HG03025 (cell line): Measurements from ENCODE around the gene LHX4.
"Not testable (repeated sequence)": the region's sequence is repeated elsewhere in the genome, so short reads cannot be mapped to it uniquely, and the experiment has no call there.

Source experiments
- ATAC-seq: cut with Tn5 transposase; IDR thresholded peaks from one replicate; pipeline ENCODE4 v1.9.1; 2021; ENCODE audit warnings: mild to moderate bottlenecking, moderate library complexity; ENCODE audit not compliant: unreplicated experiment, low FRiP score

Gene LHX4

DNA sequence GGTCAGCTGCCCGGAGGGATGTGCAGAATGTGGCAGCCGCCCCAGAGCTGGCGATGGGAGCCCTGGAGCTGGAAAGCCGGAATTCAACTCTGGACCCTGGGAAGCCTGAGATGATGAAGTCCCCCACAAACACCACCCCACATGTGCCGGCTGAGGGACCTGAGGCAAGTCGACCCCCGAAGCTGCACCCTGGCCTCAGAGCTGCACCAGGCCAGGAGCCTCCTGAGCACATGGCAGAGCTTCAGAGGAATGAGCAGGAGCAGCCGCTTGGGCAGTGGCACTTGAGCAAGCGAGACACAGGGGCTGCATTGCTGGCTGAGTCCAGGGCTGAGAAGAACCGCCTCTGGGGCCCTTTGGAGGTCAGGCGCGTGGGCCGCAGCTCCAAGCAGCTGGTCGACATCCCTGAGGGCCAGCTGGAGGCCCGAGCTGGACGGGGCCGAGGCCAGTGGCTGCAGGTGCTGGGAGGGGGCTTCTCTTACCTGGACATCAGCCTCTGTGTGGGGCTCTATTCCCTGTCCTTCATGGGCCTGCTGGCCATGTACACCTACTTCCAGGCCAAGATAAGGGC lies 33.5 kb upstream of the LHX4 start:
- ATAC-seq, result no peak

- no peak for ATAC-seq
These were observed 32.8 kb upstream of the LHX4 start for GRCh38 chr1:180197231-180197630.

DNA sequence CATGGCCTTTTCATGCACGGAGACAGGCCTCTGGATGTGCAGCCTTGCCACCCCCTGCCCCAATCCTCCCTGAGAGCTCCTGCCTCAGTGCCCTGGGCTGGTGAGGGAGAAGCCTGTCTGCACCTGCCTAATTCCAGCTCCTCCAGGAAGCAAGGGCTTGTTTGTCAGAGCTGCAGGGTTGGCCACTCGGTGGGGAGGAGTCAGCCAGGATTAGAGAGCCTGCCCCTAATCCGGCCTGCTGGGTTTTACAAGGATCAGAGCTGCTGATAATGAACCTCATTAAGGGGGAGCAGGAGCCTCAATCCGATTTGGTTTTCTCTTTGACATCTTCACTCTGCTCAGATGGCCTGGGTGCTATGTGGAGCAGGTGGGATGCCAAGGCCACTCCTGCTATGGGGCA lies 31.9 kb upstream of the LHX4 start:
- ATAC-seq, result no peak

DNA sequence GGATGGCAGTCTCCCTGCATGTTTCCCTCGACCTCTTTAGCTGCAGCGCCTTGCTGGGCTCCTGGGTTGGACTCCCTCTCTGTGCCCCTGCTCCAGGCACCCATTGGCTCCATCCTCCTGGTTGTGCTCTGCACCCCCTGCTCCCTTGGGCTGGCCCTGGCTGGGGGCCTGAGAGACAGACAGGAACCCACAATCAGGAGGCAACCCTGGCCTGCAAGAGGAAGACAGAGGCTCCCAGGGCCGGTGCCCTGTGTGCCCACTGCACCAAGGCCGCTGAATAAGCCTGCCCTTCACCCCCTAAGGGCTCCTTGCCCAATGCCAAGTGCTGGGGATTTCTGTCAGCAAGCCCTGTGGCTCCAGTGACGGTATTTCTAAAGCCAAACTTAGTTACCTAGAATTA lies 31.5 kb upstream of the LHX4 start:
- ATAC-seq, result no peak

GRCh38 chr1:180199018-180199417 lies 31.0 kb upstream of the LHX4 start:
- ATAC-seq, result no peak

GRCh38 chr1:180201451-180202200 lies 28.4 kb upstream of the LHX4 start:
- ATAC-seq, result no peak

DNA sequence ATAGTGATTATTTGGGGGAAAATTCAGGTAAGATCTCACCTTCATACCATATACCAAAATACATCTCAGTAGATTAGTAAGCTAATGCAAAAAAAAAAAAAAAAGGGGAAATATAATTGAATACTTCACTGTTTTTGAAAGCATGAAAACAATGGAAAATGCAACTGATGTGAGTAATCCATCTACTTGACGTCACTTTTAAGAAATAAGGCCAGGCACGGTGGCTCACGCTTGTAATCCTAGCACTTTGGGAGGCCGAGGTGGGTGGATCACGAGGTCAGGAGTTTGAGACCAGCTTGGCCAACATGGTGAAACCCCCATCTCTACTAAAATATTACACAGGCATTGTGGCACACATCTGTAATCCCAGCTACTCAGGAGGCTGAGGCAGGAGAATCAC lies 27.5 kb upstream of the LHX4 start:
- not testable (repeated sequence) for ATAC-seq

GRCh38 chr1:180204231-180204630 lies 25.8 kb upstream of the LHX4 start:
- ATAC-seq, result no peak

DNA sequence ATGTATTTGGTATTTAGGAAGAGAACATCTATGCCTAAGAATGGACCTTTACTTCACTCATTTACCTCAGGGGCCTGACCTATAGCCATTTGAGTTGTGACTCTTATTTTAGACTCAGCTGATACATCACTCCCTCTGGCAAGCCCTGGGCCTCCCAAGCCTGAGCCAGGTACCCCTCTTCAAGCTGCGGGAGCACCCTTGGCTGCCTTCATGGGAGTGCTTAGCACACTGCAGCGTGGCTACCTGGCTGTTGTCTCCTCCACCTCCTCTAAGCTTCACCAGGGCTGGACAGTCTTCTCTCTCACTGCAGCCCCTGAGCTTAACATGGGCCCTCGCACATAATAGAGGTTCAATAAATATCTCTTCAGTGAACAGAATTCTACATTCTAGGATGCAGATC lies 23.5 kb upstream of the LHX4 start:
- no peak for ATAC-seq

- ATAC-seq, result no peak
These were observed 21.8 kb upstream of the LHX4 start for GRCh38 chr1:180208264-180208663.

DNA sequence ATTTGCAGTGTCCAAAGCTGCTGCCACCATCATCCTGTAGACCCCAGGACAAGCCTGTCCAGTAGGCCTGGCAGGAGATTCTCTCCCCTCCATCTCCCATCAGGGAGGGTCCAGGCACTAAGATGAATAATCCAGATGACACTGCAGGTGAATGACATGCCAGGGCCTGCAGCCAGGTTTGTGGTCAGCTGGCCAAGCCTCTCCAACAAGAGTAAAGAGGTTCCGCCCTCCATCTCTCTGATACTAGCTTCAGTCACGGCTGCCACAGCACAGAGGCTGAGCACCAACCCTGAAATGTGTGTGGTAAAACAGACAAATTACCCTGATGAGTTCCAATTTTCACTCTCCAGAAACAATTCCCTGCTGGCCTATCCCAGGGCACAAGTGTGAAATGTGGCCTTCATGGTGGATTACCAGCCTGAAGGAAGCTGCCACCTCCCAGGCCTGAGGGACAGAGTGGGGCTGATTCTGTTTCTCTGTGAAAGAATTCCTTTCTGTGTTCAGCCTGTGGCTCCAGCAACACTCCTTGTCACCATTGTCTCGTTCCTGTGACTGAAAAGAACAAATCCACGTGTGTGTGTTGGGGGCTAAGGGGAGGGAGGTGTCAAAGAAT lies 19.9 kb upstream of the LHX4 start:
- ATAC-seq, result no peak

DNA sequence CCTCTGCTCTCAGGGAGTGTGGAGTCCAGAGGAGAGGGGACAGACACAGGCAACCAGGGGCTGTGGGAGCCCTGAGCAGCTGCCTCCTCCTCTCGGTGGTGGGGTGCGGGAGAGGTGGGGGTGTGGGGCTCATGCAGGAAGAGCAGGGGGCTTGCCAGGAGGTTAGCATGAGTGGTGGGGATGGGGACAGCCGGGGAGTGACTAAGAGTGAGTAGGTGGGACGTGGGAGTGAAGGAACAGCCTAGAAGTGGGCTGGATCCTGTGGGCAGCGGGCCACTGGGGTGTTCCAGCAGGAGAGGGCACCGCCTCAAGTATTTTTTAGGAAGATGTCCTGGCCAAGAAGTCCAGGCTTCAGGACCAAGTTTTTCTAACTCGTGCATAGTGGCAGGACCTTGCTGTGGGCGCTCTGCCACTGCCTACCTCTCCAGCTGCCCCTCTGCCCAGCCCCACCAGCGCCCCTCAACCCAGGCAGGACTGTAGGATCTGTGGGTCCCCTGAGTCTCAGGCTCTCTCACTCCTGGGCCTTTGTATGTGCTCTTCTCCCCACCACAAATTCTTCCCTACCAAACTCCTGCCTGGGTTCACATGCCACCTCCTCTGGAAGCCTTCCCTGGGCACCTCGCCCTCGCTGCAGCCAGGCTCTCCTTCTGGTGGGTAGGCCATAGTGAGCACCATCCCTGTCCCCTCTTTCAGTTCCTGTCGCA lies 18.8 kb upstream of the LHX4 start:
- no peak for ATAC-seq

GRCh38 chr1:180211860-180212229 lies 18.2 kb upstream of the LHX4 start:
- no peak for ATAC-seq

DNA sequence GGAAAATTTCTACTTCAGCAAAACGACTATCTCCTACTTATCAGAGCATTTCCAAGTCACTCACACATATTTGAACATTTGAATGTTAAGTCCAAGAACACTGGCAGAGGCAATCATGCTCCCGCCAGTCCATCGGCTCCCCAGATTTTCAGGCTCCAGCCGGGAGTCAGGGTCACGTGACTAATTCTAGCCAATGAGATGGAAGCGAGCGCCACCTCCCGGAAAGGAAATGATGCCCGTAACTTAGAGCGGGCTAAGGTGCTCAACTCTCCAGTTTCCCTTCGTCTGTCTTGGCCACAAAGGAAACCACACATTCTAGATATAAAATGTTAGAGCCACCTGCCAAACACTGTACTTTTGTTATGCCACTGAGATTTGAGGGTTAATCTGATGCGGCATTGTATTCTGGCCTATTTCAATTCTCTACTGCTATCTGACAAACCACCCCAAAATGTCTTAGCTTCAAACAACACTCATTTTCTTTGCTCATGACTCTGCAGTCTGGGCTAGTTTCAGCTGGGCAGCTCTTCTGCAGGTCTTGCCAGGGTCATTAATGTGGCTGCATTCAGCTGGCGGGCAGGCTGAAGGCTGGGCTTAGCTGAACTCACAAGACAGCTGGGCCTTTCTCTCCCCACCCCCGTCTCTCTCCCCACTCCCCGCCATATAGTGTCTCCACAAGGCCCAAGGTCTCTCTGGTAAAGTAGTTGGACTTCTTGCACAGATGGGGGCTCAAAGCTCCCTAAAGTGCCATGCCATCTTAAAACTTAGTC lies 16.5 kb upstream of the LHX4 start:
- ATAC-seq, result no peak

DNA sequence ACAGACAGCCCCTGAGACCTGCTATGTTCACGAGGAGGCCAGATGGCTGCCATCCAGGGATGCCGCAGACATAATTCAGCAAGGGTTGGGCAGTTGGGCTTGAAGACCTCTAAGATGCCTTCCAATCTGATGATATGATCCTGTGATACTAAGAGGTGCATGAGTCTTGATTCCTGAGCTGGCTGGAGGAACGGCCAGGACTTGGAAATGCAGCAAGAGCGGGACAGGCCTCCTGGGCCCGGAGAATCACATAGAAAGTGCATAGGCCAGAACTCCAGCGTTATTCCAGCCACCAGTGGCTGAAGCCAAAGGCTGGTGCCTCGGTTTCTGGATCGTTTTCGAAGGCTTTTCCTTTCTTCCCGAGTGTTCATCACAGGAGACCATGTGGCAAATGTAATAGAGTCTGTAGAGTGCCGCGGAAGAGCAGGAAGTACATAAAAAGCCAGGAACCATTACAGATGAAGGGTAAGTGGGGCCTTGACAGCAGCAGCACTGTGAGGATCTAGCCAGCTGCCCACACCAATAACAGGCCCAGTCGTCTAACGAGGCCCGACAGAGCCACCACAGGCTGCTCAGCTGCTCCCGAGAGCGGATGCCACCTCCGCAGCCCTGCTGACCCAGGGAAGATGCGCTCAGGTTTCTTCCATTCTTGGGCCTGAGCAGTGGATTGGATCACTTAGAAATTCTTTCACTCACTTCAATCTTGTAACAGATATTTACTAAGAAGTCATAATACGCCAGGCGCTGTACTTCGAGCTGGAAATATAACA lies 14.0 kb upstream of the LHX4 start:
- ATAC-seq, result no peak

- no peak for ATAC-seq
These were observed 13.1 kb upstream of the LHX4 start for GRCh38 chr1:180217006-180217405.

DNA sequence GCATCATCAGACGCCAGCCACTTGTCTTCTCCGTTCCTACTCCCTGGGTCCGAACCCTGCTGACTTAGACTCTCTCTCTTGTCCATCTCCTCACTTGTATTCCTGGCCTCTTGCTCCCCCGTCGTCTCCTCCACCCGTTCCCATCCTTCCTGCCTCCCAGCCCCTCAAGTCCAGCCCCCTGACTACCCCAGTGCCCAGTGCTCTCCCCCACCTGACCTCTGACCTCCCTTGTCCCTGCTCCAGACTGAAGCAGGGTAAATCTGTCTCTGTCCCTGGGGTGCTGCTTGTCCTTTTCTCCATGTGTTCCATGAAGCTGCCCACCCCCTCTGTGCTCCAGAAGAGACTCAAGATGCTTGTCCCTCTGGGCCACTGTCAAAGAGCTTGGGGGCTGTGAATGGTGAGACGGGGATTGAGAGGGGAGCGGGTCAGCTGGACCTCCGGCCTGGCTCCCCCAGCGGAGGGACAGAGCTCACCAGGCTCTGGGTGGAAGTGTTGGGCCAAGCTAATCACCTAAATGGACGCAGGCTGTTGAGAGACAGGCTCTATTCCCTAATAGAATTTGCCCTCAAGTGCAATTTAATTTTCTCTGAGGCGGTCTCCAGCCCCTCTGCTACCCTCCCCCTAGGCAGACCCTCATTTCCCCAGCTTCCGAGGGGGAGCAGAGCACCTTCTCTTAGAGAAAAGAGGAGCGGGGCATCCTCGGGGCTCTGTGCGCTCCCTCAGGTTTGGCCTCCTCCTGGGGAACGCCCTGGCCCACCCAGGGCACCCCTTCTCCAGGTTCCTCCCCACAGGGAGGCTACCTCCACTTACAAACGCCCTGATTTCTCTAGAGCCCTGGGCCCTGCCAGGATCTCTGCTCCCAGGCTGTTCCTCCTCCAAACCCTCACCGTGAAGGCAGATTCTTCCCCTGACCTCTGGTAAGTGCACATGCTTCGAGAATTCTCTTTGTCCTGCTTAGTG lies 11.0 kb upstream of the LHX4 start:
- ATAC-seq, result no peak

DNA sequence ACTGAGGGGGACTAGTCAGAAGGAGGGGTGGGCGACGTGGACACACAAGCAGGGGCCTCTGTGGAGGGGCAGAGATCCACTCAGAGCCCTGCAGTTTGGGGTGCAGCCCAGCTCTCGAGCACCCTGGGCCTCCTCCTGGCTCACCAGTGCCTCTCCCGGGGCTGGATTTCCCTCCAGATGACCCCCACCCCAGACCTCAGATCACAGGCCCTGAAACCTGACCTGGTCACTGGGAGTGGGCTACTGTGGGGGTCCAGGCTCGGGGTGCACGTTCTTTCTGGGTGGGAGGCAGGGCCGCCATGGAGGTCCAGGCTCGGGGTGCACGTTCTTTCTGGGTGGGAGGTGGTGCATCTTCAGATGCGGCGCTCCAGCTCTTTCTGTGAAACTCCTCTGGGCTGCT lies 10.3 kb upstream of the LHX4 start:
- ATAC-seq, result no peak

DNA sequence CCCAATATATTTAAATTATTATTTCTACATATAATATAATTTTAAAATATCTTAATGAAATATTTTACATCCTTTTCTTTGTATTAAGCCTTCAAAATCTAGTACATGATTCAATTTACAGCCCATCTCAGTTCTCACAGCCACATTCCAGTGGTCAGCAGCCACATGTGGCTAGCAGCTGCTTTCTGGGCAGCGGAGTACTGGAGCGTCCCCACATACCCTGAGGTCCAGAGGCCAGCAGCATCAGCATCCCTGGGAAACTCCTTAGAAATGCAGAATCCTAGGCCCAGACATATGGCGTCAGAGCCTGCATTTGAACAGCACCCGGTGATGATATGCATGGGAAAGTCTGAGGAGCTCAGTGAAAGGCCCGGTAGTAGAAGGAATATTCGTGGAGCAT lies 8.6 kb upstream of the LHX4 start:
- ATAC-seq, result no peak
